ENCODE measurements around the gene GRIK4.

DNA sequence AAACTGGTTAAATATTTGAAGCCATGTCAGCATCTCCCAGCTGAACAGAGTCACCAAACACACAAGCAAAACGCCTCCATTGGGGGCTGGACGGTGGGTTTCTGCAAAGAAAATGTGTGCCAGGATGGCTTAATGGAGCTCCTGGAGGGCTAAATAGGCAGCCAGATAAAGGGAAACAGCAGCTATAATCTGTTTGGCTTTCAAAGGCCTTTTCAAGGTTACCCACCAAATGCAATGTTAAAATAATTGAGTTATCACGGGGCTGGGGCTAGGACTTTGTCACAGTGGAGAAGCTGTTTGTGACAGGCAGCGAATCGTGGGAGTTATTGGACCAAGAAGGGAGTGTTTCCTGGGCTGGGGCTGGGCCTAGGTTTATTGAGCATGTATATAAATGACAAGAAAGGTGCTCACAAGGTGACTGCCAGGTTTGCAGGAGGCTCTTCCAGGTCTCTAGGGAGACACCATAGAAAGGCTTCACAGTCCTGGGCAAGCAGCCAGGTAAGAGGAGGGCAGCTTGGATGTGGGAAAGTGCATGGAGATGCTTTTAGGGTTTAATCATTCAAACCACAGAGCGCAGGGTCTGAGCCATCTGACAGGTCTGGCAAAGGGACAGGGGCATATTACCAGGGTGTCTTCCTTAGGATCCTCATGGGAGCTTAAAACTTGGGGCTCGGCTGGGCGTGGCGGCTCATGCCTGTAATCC lies 28.3 kb downstream of the GRIK4 start:
- TF ChIP-seq, protein P1, sequence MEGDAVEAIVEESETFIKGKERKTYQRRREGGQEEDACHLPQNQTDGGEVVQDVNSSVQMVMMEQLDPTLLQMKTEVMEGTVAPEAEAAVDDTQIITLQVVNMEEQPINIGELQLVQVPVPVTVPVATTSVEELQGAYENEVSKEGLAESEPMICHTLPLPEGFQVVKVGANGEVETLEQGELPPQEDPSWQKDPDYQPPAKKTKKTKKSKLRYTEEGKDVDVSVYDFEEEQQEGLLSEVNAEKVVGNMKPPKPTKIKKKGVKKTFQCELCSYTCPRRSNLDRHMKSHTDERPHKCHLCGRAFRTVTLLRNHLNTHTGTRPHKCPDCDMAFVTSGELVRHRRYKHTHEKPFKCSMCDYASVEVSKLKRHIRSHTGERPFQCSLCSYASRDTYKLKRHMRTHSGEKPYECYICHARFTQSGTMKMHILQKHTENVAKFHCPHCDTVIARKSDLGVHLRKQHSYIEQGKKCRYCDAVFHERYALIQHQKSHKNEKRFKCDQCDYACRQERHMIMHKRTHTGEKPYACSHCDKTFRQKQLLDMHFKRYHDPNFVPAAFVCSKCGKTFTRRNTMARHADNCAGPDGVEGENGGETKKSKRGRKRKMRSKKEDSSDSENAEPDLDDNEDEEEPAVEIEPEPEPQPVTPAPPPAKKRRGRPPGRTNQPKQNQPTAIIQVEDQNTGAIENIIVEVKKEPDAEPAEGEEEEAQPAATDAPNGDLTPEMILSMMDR (IDR thresholded peaks at IDR 0.05; ENCODE audit: poor library complexity, severe bottlenecking) = no peak
- TF ChIP-seq RAD21 (conservative IDR thresholded peaks at IDR 0.05) = no peak
- no peak for TF ChIP-seq POLR2AphosphoS5 (IDR thresholded peaks at IDR 0.05)
- TF ChIP-seq MXI1 (conservative IDR thresholded peaks at IDR 0.05; ENCODE audit: poor library complexity, severe bottlenecking) = no peak
- no peak for TF ChIP-seq EZH2 (IDR thresholded peaks at IDR 0.05; ENCODE audit: borderline replicate concordance, insufficient read depth, low read length, poor library complexity, severe bottlenecking)
- TF ChIP-seq TAF1 (IDR thresholded peaks at IDR 0.05; ENCODE audit: low read depth) = no peak
- TF ChIP-seq EP300 (conservative IDR thresholded peaks at IDR 0.05; ENCODE audit: poor library complexity, severe bottlenecking) = no peak
- TF ChIP-seq, protein P2, sequence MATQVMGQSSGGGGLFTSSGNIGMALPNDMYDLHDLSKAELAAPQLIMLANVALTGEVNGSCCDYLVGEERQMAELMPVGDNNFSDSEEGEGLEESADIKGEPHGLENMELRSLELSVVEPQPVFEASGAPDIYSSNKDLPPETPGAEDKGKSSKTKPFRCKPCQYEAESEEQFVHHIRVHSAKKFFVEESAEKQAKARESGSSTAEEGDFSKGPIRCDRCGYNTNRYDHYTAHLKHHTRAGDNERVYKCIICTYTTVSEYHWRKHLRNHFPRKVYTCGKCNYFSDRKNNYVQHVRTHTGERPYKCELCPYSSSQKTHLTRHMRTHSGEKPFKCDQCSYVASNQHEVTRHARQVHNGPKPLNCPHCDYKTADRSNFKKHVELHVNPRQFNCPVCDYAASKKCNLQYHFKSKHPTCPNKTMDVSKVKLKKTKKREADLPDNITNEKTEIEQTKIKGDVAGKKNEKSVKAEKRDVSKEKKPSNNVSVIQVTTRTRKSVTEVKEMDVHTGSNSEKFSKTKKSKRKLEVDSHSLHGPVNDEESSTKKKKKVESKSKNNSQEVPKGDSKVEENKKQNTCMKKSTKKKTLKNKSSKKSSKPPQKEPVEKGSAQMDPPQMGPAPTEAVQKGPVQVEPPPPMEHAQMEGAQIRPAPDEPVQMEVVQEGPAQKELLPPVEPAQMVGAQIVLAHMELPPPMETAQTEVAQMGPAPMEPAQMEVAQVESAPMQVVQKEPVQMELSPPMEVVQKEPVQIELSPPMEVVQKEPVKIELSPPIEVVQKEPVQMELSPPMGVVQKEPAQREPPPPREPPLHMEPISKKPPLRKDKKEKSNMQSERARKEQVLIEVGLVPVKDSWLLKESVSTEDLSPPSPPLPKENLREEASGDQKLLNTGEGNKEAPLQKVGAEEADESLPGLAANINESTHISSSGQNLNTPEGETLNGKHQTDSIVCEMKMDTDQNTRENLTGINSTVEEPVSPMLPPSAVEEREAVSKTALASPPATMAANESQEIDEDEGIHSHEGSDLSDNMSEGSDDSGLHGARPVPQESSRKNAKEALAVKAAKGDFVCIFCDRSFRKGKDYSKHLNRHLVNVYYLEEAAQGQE (IDR thresholded peaks at IDR 0.05; ENCODE audit: borderline replicate concordance) = no peak
- TF ChIP-seq SMC3 (conservative IDR thresholded peaks at IDR 0.05; ENCODE audit: poor library complexity) = no peak

Data from neural cell (in vitro differentiated cells).